ENCODE measurements around the gene EMC9. TPM values are rescaled to one million over a fixed set of nuclear protein-coding genes. Genes with fewer than 3 reads are reported as not detected.

The EMC9 gene
- total RNA-seq, 1 donor from 2014 or later, result 22.6 TPM

- H3K4me1 Mint-ChIP-seq, result peaks cover 38% of the 10 kb centered on the region
- ATAC-seq (ENCODE audit: low read depth), result peak; percentile 83
Observed at GRCh38 chr14:24123424-24124417, 17.7 kb downstream of the EMC9 start.

GRCh38 chr14:24122898-24123297, 18.5 kb downstream of the EMC9 start:
- no peak for TF ChIP-seq CTCF (IDR thresholded peaks at IDR 0.05)
- POLR2A ChIA-PET, result interaction anchor here (0.6 to 4.1 kb wide), 6 partner anchors 8 to 51 kb away, joined by 3 to 46 read pairs (median 13); partner anchors contain the start of genes DCAF11, IRF9, NRL and PCK2
- Mint-ChIP-seq H3K27me3 (no peaks in the 10 kb centered on the region), H3K36me3 (ENCODE audit: low read depth) (peaks cover 60% of the 10 kb centered on the region), H3K4me1 (peaks cover 35% of the 10 kb centered on the region), H3K9me3 (no peaks in the 10 kb centered on the region), H3K27ac (peak overlapping the region; percentile 93), H3K4me3 (no peak overlapping the region)
- CTCF ChIA-PET, result interaction anchor here (1.6 to 1.7 kb wide), 2 partner anchors 13 to 14 kb away, joined by 4 to 8 read pairs; partner anchors contain the start of gene PSME1
- DNase-seq (no peak), ATAC-seq (ENCODE audit: low read depth) (no peak)
- intact Hi-C loops (cut with micrococcal nuclease), result loop anchor here (1.0 kb wide), 2 partner anchors 8 to 12 kb away; no protein-coding TSS in a partner anchor

More at GRCh38 chr14:24123424-24124417, 17.7 kb downstream of the EMC9 start:
- peak overlapping the region; percentile 93 for H3K27ac Mint-ChIP-seq
- no peak for DNase-seq
- peaks cover 52% of the 10 kb centered on the region for H3K36me3 Mint-ChIP-seq (ENCODE audit: low read depth)
- peak overlapping the region; percentile 52 for H3K4me3 Mint-ChIP-seq
- H3K9me3 Mint-ChIP-seq, result no peaks in the 10 kb centered on the region
- intact Hi-C loops (cut with micrococcal nuclease), result loop anchor here (1.0 kb wide), 2 partner anchors 8 to 12 kb away; no protein-coding TSS in a partner anchor
- ChIA-PET CTCF (interaction anchor here (1.3 to 1.7 kb wide), 3 partner anchors 10 to 15 kb away, joined by 4 to 8 read pairs (median 5); partner anchors contain the start of gene PSME1), POLR2A (interaction anchor here (1.0 to 4.1 kb wide), 10 partner anchors 9 to 119 kb away, joined by 3 to 46 read pairs (median 10); partner anchors contain the start of genes DCAF11, EMC9, IRF9 and NRL)
- H3K27me3 Mint-ChIP-seq, result no peaks in the 10 kb centered on the region
- TF ChIP-seq CTCF (IDR thresholded peaks at IDR 0.05), result no peak

- intact Hi-C loops (cut with micrococcal nuclease), result no loop called here
- ATAC-seq (ENCODE audit: low read depth) (peak; percentile 39), DNase-seq (no peak)
- no peaks in the 10 kb centered on the region for H3K27me3 Mint-ChIP-seq
- no peak for TF ChIP-seq CTCF (IDR thresholded peaks at IDR 0.05)
- CTCF ChIA-PET, result interaction anchor here (1.6 kb wide), 1 partner anchor 14 kb away, joined by 8 read pairs; no protein-coding TSS in a partner anchor
- POLR2A ChIA-PET, result interaction anchor here (0.6 to 4.1 kb wide), 9 partner anchors 8 to 123 kb away, joined by 3 to 46 read pairs (median 10); partner anchors contain the start of genes DCAF11, IRF9, NRL and PCK2
- H3K9me3 Mint-ChIP-seq, result no peaks in the 10 kb centered on the region
- peaks cover 32% of the 10 kb centered on the region for H3K4me1 Mint-ChIP-seq
- peaks cover 65% of the 10 kb centered on the region for H3K36me3 Mint-ChIP-seq (ENCODE audit: low read depth)
- H3K4me3 Mint-ChIP-seq, result no peak overlapping the region
- no peak overlapping the region for H3K27ac Mint-ChIP-seq
Observed at GRCh38 chr14:24122416-24122815, 19.0 kb downstream of the EMC9 start.

GRCh38 chr14:24121210-24121609, 20.2 kb downstream of the EMC9 start:
- intact Hi-C loops (cut with micrococcal nuclease), result no loop called here
- Mint-ChIP-seq H3K36me3 (ENCODE audit: low read depth) (peaks cover 74% of the 10 kb centered on the region), H3K27ac (no peak overlapping the region), H3K9me3 (no peaks in the 10 kb centered on the region), H3K4me3 (no peak overlapping the region), H3K4me1 (peaks cover 33% of the 10 kb centered on the region), H3K27me3 (no peaks in the 10 kb centered on the region)
- CTCF ChIA-PET, result interaction anchor here (0.8 kb wide), 1 partner anchor 40 kb away, joined by 3 read pairs; the partner anchor contains the start of gene IRF9
- ATAC-seq (ENCODE audit: low read depth), result no peak
- DNase-seq, result no peak
- POLR2A ChIA-PET, result interaction anchor here (2.5 kb wide), 2 partner anchors 14 to 27 kb away, joined by 12 to 14 read pairs; partner anchors contain the start of genes PCK2 and PSME1
- no peak for TF ChIP-seq CTCF (IDR thresholded peaks at IDR 0.05)
